Cardiac muscle cell (in vitro differentiated cells and primary cell): Measurements from ENCODE around the gene CYP26C1. TPM values are rescaled to one million over a fixed set of nuclear protein-coding genes. Genes with fewer than 3 reads are reported as not detected.

Source experiments
- DNase-seq, 2 donors: peaks; one replicate each; pipeline versions ENCODE4 v3.0.0 to v3.0.0-alpha.2; 2010 to 2017; ENCODE audit warnings: low read depth in 1 of 2, low spot score in 1 of 2
- H3K27ac ChIP-seq: fragments of 200-600 bp; sonication (generic); 2 replicates; pipeline ENCODE4 v1.5.1; 2016
- H3K27me3 ChIP-seq: fragments of 200-600 bp; sonication (generic); 2 replicates; pipeline ENCODE4 v1.6.0; 2016; ENCODE audit warnings: control low read depth
- H3K36me3 ChIP-seq: fragments of 200-600 bp; sonication (generic); 2 replicates; pipeline ENCODE4 v1.5.1; 2016; ENCODE audit warnings: control low read depth
- H3K4me1 ChIP-seq: fragments of 200-600 bp; sonication (generic); 2 replicates; pipeline ENCODE4 v1.8.1; 2017; ENCODE audit warnings: low read depth, mild to moderate bottlenecking, mixed run types
- H3K4me3 ChIP-seq: fragments of 200-600 bp; sonication (generic); 2 replicates; pipeline ENCODE4 v1.5.1; 2016; ENCODE audit warnings: mild to moderate bottlenecking
- H3K9me3 ChIP-seq: fragments of 200-600 bp; sonication (generic); 2 replicates; pipeline ENCODE4 v1.5.1; 2017; ENCODE audit warnings: low read depth, mild to moderate bottlenecking, control low read depth
- polyA plus RNA-seq: library from polyadenylated mRNA; unstranded; fragments of >200 nt; fragmentation: Nextera tagmentation; extraction: Ambion mirVana; gene quantifications from 2 replicates; pipeline ENCODE4 v1.2.1, GENCODE V29; 2016
- total RNA-seq: library from RNA; depleted of rRNA; stranded (reverse); fragments of >200 nt; gene quantifications from 2 replicates; pipeline ENCODE4 v1.2.3, GENCODE V29; 2016
- TF ChIP-seq, protein P1 (sequence below): IDR thresholded peaks from 2 replicates; pipeline ENCODE4 v1.5.1; 2012; ENCODE audit warnings: low read depth, mild to moderate bottlenecking, low read length

Gene CYP26C1
- total and polyA plus RNA-seq, 2 experiments from 2014 or later = 0.06 TPM

- no peak overlapping the region for H3K4me3 ChIP-seq
- H3K36me3 ChIP-seq = no peaks in the 10 kb centered on the region
- TF ChIP-seq, protein P1, sequence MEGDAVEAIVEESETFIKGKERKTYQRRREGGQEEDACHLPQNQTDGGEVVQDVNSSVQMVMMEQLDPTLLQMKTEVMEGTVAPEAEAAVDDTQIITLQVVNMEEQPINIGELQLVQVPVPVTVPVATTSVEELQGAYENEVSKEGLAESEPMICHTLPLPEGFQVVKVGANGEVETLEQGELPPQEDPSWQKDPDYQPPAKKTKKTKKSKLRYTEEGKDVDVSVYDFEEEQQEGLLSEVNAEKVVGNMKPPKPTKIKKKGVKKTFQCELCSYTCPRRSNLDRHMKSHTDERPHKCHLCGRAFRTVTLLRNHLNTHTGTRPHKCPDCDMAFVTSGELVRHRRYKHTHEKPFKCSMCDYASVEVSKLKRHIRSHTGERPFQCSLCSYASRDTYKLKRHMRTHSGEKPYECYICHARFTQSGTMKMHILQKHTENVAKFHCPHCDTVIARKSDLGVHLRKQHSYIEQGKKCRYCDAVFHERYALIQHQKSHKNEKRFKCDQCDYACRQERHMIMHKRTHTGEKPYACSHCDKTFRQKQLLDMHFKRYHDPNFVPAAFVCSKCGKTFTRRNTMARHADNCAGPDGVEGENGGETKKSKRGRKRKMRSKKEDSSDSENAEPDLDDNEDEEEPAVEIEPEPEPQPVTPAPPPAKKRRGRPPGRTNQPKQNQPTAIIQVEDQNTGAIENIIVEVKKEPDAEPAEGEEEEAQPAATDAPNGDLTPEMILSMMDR = no peak
- H3K27ac ChIP-seq = no peak overlapping the region
- H3K27me3 ChIP-seq = peaks cover 8% of the 10 kb centered on the region
- no peaks in the 10 kb centered on the region for H3K9me3 ChIP-seq
- peaks cover 6% of the 10 kb centered on the region for H3K4me1 ChIP-seq
- no peak for DNase-seq
Observed at GRCh38 chr10:93081318-93081717, 20.7 kb downstream of the CYP26C1 start.

DNA sequence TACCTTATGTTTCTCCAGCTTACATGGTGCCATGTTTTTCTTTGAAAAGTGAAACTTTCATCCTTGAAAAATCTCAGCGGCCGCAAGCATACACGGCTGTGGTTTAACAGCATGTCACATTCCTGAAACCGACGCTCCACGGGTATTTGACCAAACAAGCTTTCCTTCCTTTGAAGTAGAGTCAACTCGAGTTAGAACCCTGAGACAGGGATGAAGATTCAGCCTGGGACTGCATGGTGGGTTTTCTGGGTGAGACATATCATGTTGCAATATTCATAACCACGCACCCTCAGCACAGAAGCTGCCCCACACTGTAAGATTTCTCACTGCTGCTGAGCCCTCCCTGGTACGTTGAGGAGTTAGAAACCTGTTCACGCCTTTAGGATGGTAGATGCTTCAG is 21.2 kb downstream of the CYP26C1 start:
- Histone ChIP-seq H3K9me3 (no peaks in the 10 kb centered on the region), H3K4me3 (no peak overlapping the region), H3K27me3 (peaks cover 2% of the 10 kb centered on the region), H3K27ac (no peak overlapping the region), H3K4me1 (peaks cover 6% of the 10 kb centered on the region), H3K36me3 (no peaks in the 10 kb centered on the region)
- TF ChIP-seq, protein P1 = no peak
- no peak for DNase-seq

GRCh38 chr10:93083743-93084539 is 23.3 kb downstream of the CYP26C1 start:
- no peaks in the 10 kb centered on the region for H3K27me3 ChIP-seq
- H3K9me3 ChIP-seq = no peaks in the 10 kb centered on the region
- H3K36me3 ChIP-seq = no peaks in the 10 kb centered on the region
- TF ChIP-seq, protein P1 = no peak
- no peak overlapping the region for H3K4me3 ChIP-seq
- DNase-seq = no peak
- H3K27ac ChIP-seq = no peak overlapping the region
- no peaks in the 10 kb centered on the region for H3K4me1 ChIP-seq

GRCh38 chr10:93085272-93085859 is 24.8 kb downstream of the CYP26C1 start:
- Histone ChIP-seq H3K36me3 (no peaks in the 10 kb centered on the region), H3K9me3 (no peaks in the 10 kb centered on the region), H3K27me3 (no peaks in the 10 kb centered on the region), H3K27ac (no peak overlapping the region), H3K4me1 (no peaks in the 10 kb centered on the region), H3K4me3 (no peak overlapping the region)
- DNase-seq = no peak
- TF ChIP-seq, protein P1 = no peak

- Histone ChIP-seq H3K9me3 (no peaks in the 10 kb centered on the region), H3K4me1 (no peaks in the 10 kb centered on the region), H3K36me3 (no peaks in the 10 kb centered on the region), H3K4me3 (no peak overlapping the region), H3K27me3 (no peaks in the 10 kb centered on the region), H3K27ac (no peak overlapping the region)
- no peak for DNase-seq
- TF ChIP-seq, protein P1 = no peak
Observed at GRCh38 chr10:93086289-93086688, 25.7 kb downstream of the CYP26C1 start.
